ENCODE data around the gene PIGN.

The PIGN gene

GRCh38 chr18:62186774-62187542, at the start of gene PIGN, which contains the start of gene RELCH:
Gene PIGN (minus strand): TSS chr18:62187056. CDS start chr18:62161353, 25,703 bp downstream.
Gene RELCH (plus strand): TSS chr18:62187255. CDS start chr18:62187506, 251 bp downstream.
- peak; percentile 98 for DNase-seq

- DNase-seq: no peak
Measured at GRCh38 chr18:62236252-62236651, 49.4 kb upstream of the PIGN start.

- DNase-seq: no peak
Measured at GRCh38 chr18:62226047-62226446, 39.2 kb upstream of the PIGN start.

- DNase-seq: no peak
Measured at GRCh38 chr18:62224229-62224628, 37.4 kb upstream of the PIGN start.

- no peak for DNase-seq
Measured at GRCh38 chr18:62214790-62215189, 27.9 kb upstream of the PIGN start.

- no peak for DNase-seq
Measured at GRCh38 chr18:62211325-62211828, 24.5 kb upstream of the PIGN start.

GRCh38 chr18:62210138-62210537, 23.3 kb upstream of the PIGN start:
- DNase-seq: no peak

- DNase-seq: no peak
Measured at GRCh38 chr18:62209046-62209445, 22.2 kb upstream of the PIGN start.

- no peak for DNase-seq
Measured at GRCh38 chr18:62206593-62206992, 19.7 kb upstream of the PIGN start.

GRCh38 chr18:62205824-62206223, 19.0 kb upstream of the PIGN start:
- no peak for DNase-seq

GRCh38 chr18:62201870-62202269, 15.0 kb upstream of the PIGN start:
- DNase-seq: no peak

- DNase-seq: no peak
Measured at GRCh38 chr18:62200121-62200914, 13.5 kb upstream of the PIGN start.

GRCh38 chr18:62199629-62200028, 12.8 kb upstream of the PIGN start:
- no peak for DNase-seq

GRCh38 chr18:62198259-62198658, 11.4 kb upstream of the PIGN start:
- DNase-seq: no peak

GRCh38 chr18:62196980-62197379, 10.1 kb upstream of the PIGN start:
- DNase-seq: no peak

- no peak for DNase-seq
Measured at GRCh38 chr18:62196079-62196478, 9.2 kb upstream of the PIGN start.

- DNase-seq: no peak
Measured at GRCh38 chr18:62189208-62189607, 2.4 kb upstream of the PIGN start.

GRCh38 chr18:62187543-62188510, 971 bp upstream of the PIGN start:
- DNase-seq: peak; percentile 8

GRCh38 chr18:62186499-62186773, 420 bp downstream of the PIGN start:
- DNase-seq: no peak

GRCh38 chr18:62183578-62184195, 3.2 kb downstream of the PIGN start:
- peak; percentile 70 for DNase-seq

GRCh38 chr18:62182220-62182619, 4.6 kb downstream of the PIGN start:
- DNase-seq: no peak

- DNase-seq: no peak
Measured at GRCh38 chr18:62179213-62179612, 7.6 kb downstream of the PIGN start.
